Common myeloid progenitor, CD34-positive (primary cell): ENCODE data around the gene LCTL.

ENCODE experiments used
- CTCF ChIA-PET: fragments of 350-600 bp; sonication (Branson Sonifier 250); formaldehyde crosslinking; loops from one replicate; lab custom pipeline; 2021; ENCODE audit warnings: antibody characterized with exemption; lab: Charles Lee
- POLR2A ChIA-PET: fragments of 350-600 bp; sonication (Branson Sonifier 250); formaldehyde crosslinking; loops from one replicate; lab custom pipeline; 2021; ENCODE audit warnings: antibody characterized with exemption; lab: Charles Lee
- DNase-seq, 3 donors: peaks; one replicate each; pipeline versions ENCODE4 v3.0.0 to v3.0.0-alpha.2; 2013
- H3K27ac ChIP-seq, 2 experiments: 1 replicate in 1 of 2; 2 replicates in 1 of 2; pipeline ENCODE4 v1.7.0; 2013; ENCODE audit warnings: inconsistent platforms in 2 of 2, low read length in 2 of 2, mild to moderate bottlenecking in 2 of 2, low read depth in 1 of 2, moderate library complexity in 1 of 2; ENCODE audit not compliant: severe bottlenecking in 2 of 2, insufficient read depth in 1 of 2, poor library complexity in 1 of 2
- H3K27me3 ChIP-seq, 5 experiments: replicated peaks in 2 of 5; 1 replicate in 3 of 5; 2 replicates in 2 of 5; pipeline versions ENCODE4 v1.6.1 to v1.7.0; 2013; ENCODE audit warnings: low read length in 4 of 5, mild to moderate bottlenecking in 2 of 5, moderate library complexity in 2 of 5, inconsistent platforms in 1 of 5; ENCODE audit not compliant: insufficient read depth in 5 of 5, control insufficient read depth in 4 of 5
- H3K36me3 ChIP-seq, 4 experiments: 1 replicate in 2 of 4; 2 replicates in 2 of 4; pipeline versions ENCODE4 v1.6.1 to v1.7.0; 2013; ENCODE audit warnings: low read length in 3 of 4, control low read depth in 1 of 4, mild to moderate bottlenecking in 1 of 4; ENCODE audit not compliant: control insufficient read depth in 4 of 4, insufficient read depth in 4 of 4
- H3K4me1 ChIP-seq, 4 experiments: 1 replicate in 3 of 4; 2 replicates in 1 of 4; pipeline versions ENCODE4 v1.6.1 to v1.7.1; 2013; ENCODE audit warnings: low read length in 3 of 4, mild to moderate bottlenecking in 3 of 4, control low read depth in 1 of 4, inconsistent platforms in 1 of 4, moderate library complexity in 1 of 4; ENCODE audit not compliant: control insufficient read depth in 4 of 4, insufficient read depth in 4 of 4; ENCODE audit errors: control extremely low read depth in 1 of 4
- H3K4me3 ChIP-seq, 7 experiments: 1 replicate in 4 of 7; 2 replicates in 3 of 7; pipeline versions ENCODE4 v1.5.1 to v1.7.0; 2013; ENCODE audit warnings: mild to moderate bottlenecking in 7 of 7, low read length in 6 of 7, moderate library complexity in 6 of 7, inconsistent platforms in 2 of 7, low read depth in 2 of 7, control low read depth in 1 of 7; ENCODE audit not compliant: insufficient read depth in 4 of 7, control insufficient read depth in 1 of 7; ENCODE audit errors: extremely low read depth in 1 of 7
- H3K9me3 ChIP-seq, 5 experiments: 1 replicate in 4 of 5; 2 replicates in 1 of 5; pipeline versions ENCODE4 v1.6.1 to v1.7.1; 2013; ENCODE audit warnings: low read length in 4 of 5, mild to moderate bottlenecking in 2 of 5, inconsistent platforms in 1 of 5, low read depth in 1 of 5, moderate library complexity in 1 of 5; ENCODE audit not compliant: control insufficient read depth in 4 of 5, insufficient read depth in 2 of 5; ENCODE audit errors: control extremely low read depth in 1 of 5
- WGBS: methylation state at CpG from one replicate; pipeline ENCODE4 v1.1.5; 2013; ENCODE audit not compliant: insufficient coverage; 5-methylcytosine and 5-hydroxymethylcytosine counted together

Gene LCTL

DNA sequence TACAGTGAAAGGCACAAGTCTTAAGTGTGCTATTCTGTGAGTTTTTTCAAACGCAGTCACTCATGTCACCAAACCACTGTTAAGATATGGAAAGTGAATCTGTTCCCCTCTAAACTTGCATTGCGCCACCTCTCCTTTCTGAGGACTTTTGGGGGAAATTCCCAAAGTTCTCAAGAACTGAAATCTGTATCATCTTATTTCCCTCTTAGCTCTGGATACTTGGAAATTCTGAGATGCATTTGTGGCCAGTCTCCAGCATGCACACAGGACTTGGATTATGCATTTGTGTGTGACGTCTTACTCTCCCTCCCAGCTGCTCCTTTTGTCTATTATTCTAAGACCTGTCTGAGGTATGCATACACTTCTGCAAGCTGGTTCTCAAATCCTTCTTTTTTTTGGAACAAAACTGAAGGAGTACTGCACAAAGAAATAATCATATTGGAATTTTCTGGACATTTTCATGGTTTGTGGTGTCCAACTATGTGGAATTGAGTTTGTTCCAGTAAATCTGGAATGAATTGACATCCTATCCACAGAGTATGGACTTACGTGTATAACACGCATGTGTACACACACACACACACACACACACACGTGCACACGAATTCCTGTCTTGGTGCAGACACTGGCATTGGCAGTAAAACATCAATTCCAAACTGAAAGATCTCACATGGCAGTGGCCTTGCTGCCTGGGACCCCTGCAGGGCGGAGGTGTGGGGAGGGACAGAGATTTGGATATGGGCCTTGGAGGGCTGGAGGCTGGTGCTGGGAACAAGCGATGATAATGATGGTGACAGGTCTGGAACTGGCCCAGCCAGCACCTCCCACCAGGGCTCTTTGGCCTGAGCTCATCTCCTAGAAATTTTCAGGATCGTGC lies 8.2 kb upstream of the LCTL start:
- Histone ChIP-seq H3K36me3 (no peaks in the 10 kb centered on the region), H3K4me3 (no peak overlapping the region), H3K4me1 (no peaks in the 10 kb centered on the region), H3K27me3 (no peaks in the 10 kb centered on the region), H3K27ac (no peak overlapping the region), H3K9me3 (no peaks in the 10 kb centered on the region)
- WGBS = 72% methylated on average over 4 of the region's 10 CpGs
- ChIA-PET CTCF (interaction anchor here (2.2 kb wide), 1 partner anchor 9 kb away, joined by 12 read pairs; the partner anchor contains the start of gene LCTL), POLR2A (no interaction called here)
- no peak for DNase-seq

DNA sequence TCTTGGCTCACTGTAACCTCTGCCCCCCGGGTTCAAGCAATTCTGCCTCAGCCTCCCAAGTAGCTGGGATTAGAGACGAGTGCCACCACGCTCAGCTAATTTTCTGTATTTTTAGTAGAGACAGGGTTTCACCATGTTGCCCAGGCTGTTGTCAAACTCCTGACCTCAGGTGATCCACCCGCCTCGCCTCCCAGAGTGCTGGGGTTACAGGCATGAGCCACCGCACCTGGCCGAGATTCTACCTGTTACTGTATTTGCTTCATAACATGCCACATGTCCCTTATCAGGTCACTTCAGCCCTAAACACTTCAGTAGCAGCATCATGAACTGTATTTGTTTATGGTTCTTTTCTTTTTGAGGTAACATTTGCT lies 7.5 kb upstream of the LCTL start:
- ChIA-PET POLR2A (no interaction called here), CTCF (no interaction called here)
- Histone ChIP-seq H3K4me1 (no peaks in the 10 kb centered on the region), H3K36me3 (no peaks in the 10 kb centered on the region), H3K4me3 (no peak overlapping the region), H3K27me3 (no peaks in the 10 kb centered on the region), H3K9me3 (no peaks in the 10 kb centered on the region), H3K27ac (no peak overlapping the region)
- WGBS = 93% methylated on average over 6 of the region's 7 CpGs
- no peak for DNase-seq

DNA sequence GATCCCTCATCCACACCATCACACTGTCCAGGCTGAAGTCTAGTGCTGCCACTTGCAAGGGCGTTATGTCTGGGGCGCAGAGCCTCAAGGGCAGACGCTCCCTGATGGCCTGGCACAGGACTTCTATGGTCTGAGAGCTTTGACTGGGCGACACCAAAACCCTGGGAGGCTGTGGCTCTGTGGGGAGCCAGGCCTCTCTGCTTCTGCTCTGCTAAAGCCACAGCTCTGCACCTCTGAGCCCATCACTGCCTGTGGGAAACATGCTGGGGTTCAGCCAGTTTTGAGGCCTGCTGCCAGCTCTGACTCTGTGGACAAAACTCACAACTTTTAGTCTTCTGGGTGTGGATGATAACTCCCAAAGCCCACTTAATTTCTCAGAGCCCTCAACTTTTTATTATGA lies 6.3 kb upstream of the LCTL start:
- WGBS = 98% methylated on average over 4 of the region's 4 CpGs
- DNase-seq = no peak
- ChIA-PET CTCF (no interaction called here), POLR2A (no interaction called here)
- peaks cover 0 to 1% (median 0%) of the 10 kb centered on the region in 4 experiments for H3K4me1 ChIP-seq
- H3K27me3 ChIP-seq = no peaks in the 10 kb centered on the region
- H3K27ac ChIP-seq = no peak overlapping the region
- H3K36me3 ChIP-seq = no peaks in the 10 kb centered on the region
- no peaks in the 10 kb centered on the region for H3K9me3 ChIP-seq
- no peak overlapping the region for H3K4me3 ChIP-seq

DNA sequence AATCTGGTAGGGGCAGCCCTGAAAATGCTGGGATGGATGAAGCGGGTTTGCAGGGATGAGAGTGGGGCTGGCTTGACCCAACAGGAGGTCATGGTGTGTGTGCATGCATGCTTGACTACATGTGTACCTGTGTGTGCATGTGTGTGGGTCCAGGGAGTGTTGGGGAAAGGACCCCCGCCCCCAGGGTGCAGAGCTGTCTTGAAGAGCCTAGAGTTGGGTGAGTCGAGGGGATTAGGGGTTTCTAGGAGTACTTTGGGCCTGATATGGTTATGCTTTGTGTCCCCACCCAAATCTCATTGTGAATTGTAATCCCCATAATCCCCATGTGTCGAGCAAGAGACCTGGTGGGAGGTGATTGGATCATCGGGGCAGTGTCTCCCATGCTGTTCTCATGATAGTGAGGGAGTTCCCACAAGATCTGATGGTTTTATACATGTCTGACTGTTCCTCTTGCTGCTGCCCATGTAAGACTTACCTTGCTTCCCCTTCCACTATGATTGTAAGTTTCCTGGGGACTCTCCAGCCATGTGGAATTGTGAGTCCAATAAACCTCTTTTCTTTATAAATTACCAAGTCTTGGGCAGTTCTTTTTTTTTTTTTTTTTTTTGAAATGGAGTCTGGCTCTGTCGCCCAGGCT lies 5.2 kb upstream of the LCTL start:
- WGBS = 95% methylated on average over 5 of the region's 6 CpGs
- Histone ChIP-seq H3K9me3 (no peaks in the 10 kb centered on the region), H3K4me1 (peaks cover 0 to 2% (median 0%) of the 10 kb centered on the region in 4 experiments), H3K36me3 (no peaks in the 10 kb centered on the region), H3K27ac (no peak overlapping the region), H3K27me3 (no peaks in the 10 kb centered on the region), H3K4me3 (no peak overlapping the region)
- ChIA-PET CTCF (no interaction called here), POLR2A (no interaction called here)
- no peak for DNase-seq

DNA sequence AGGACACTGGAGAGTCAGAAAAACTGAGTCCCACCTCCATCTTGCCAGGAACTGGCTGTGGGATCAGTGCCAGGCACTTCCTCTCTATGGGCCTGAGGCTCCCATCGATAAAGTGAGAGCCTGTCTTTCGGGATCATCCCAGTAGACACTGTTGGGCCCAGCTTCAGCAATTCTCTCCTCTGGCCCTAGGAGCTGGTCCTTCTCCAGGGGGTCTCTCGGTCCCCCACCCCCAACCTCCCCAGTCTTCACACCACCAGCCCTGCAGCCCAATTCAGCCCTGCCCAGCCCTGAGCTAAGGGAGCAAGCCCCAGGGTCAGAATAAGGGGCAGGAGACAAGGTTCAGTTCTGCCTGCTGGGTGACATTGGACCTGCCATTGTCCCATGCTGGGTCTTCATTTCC lies 4.5 kb upstream of the LCTL start:
- Histone ChIP-seq H3K4me3 (no peak overlapping the region), H3K36me3 (no peaks in the 10 kb centered on the region), H3K4me1 (peaks cover 0 to 2% (median 0%) of the 10 kb centered on the region in 4 experiments), H3K9me3 (no peaks in the 10 kb centered on the region), H3K27me3 (no peaks in the 10 kb centered on the region), H3K27ac (no peak overlapping the region)
- no peak for DNase-seq
- 94% methylated on average over 2 of the region's 3 CpGs for WGBS
- ChIA-PET CTCF (no interaction called here), POLR2A (no interaction called here)

- POLR2A ChIA-PET = no interaction called here
- DNase-seq = no peak
- Histone ChIP-seq H3K4me3 (no peak overlapping the region), H3K27me3 (no peaks in the 10 kb centered on the region), H3K27ac (no peak overlapping the region), H3K4me1 (peaks cover 0 to 2% (median 0%) of the 10 kb centered on the region in 4 experiments), H3K36me3 (no peaks in the 10 kb centered on the region), H3K9me3 (no peaks in the 10 kb centered on the region)
- 92% methylated on average over 7 of the region's 9 CpGs for WGBS
- CTCF ChIA-PET = no interaction called here
Measured at GRCh38 chr15:66569461-66570137, 3.8 kb upstream of the LCTL start.

DNA sequence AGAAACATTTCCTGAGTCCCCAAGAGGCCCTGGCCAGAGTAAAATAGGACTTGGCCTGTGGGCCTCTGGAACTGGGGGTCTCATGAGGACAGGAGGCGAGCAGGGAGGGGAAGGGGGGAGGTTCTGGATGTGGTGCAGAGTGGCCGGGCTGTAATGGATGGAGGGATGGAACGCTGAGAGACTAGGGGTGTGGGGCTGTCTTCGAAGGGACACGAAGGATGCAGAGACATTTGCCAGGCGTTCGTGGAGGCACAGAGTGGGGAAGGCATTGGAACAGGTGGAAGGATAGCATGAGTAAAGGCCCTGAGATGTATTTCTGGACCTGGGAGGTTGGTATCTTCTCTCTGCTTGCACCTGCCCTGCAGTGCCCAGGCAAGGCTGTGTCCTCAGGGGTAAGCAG lies 2.1 kb upstream of the LCTL start:
- H3K27ac ChIP-seq = no peak overlapping the region
- POLR2A ChIA-PET = no interaction called here
- no peaks in the 10 kb centered on the region for H3K36me3 ChIP-seq
- no peaks in the 10 kb centered on the region for H3K27me3 ChIP-seq
- H3K4me1 ChIP-seq = peaks cover 0 to 2% (median 0%) of the 10 kb centered on the region in 4 experiments
- H3K9me3 ChIP-seq = no peaks in the 10 kb centered on the region
- CTCF ChIA-PET = interaction anchor here (1.4 to 3.2 kb wide), 3 partner anchors 11 to 257 kb away, joined by 3 to 18 read pairs (median 6); no protein-coding TSS in a partner anchor
- DNase-seq = no peak
- no peak overlapping the region for H3K4me3 ChIP-seq
- 96% methylated on average over 7 of the region's 7 CpGs for WGBS
